ENCODE data around the gene CEACAM8. TPM values are rescaled to one million over a fixed set of nuclear protein-coding genes. Genes with fewer than 3 reads are reported as not detected.
"Not testable (repeated sequence)": the region's sequence is repeated elsewhere in the genome, so short reads cannot be mapped to it uniquely, and the experiment has no call there.

Gene CEACAM8
- total RNA-seq, 1 experiment from 2014 or later = not detected

GRCh38 chr19:42546831-42547500, 47.8 kb downstream of the CEACAM8 start:
- Histone ChIP-seq H3K36me3 (no peaks in the 10 kb centered on the region), H3K27ac (no peak overlapping the region), H3K9me3 (replicated peaks) (no peaks in the 10 kb centered on the region), H3K4me1 (replicated peaks) (no peaks in the 10 kb centered on the region), H3K27me3 (replicated peaks) (no peaks in the 10 kb centered on the region), H3K4me3 (no peak overlapping the region)
- peak in 1 of 2 experiments; percentile 37 for DNase-seq (ENCODE audit: low read depth in 1 of 2, low spot score in 2 of 2)

- Histone ChIP-seq H3K27ac (no peak overlapping the region), H3K36me3 (no peaks in the 10 kb centered on the region), H3K9me3 (replicated peaks) (no peaks in the 10 kb centered on the region), H3K27me3 (replicated peaks) (no peaks in the 10 kb centered on the region), H3K4me3 (no peak overlapping the region), H3K4me1 (replicated peaks) (no peaks in the 10 kb centered on the region)
- no peak for DNase-seq (ENCODE audit: low read depth in 1 of 2, low spot score in 2 of 2)
Observed at GRCh38 chr19:42544146-42544545, 50.6 kb downstream of the CEACAM8 start.

- Histone ChIP-seq H3K27me3 (replicated peaks) (no peaks in the 10 kb centered on the region), H3K4me1 (replicated peaks) (no peaks in the 10 kb centered on the region)
- no peak for DNase-seq (ENCODE audit: low read depth in 1 of 2, low spot score in 2 of 2)
Observed at GRCh38 chr19:42542791-42543190, 51.9 kb downstream of the CEACAM8 start.

GRCh38 chr19:42540071-42540553, 54.6 kb downstream of the CEACAM8 start:
- no peaks in the 10 kb centered on the region for H3K36me3 ChIP-seq
- H3K4me3 ChIP-seq = no peak overlapping the region
- peak in 1 of 2 experiments; percentile 42 for DNase-seq (ENCODE audit: low read depth in 1 of 2, low spot score in 2 of 2)
- no peak overlapping the region for H3K27ac ChIP-seq
- H3K4me1 ChIP-seq (replicated peaks) = no peaks in the 10 kb centered on the region
- no peaks in the 10 kb centered on the region for H3K9me3 ChIP-seq (replicated peaks)
- H3K27me3 ChIP-seq (replicated peaks) = no peaks in the 10 kb centered on the region

More at GRCh38 chr19:42542791-42543190, 51.9 kb downstream of the CEACAM8 start:
- no peaks in the 10 kb centered on the region for H3K36me3 ChIP-seq
- H3K9me3 ChIP-seq (replicated peaks) = no peaks in the 10 kb centered on the region
- no peak overlapping the region for H3K27ac ChIP-seq
- H3K4me3 ChIP-seq = no peak overlapping the region

GRCh38 chr19:42538841-42539709, 55.6 kb downstream of the CEACAM8 start:
- Histone ChIP-seq H3K9me3 (replicated peaks) (no peaks in the 10 kb centered on the region), H3K27ac (no peak overlapping the region), H3K4me1 (replicated peaks) (no peaks in the 10 kb centered on the region), H3K36me3 (no peaks in the 10 kb centered on the region), H3K27me3 (replicated peaks) (no peaks in the 10 kb centered on the region; the same call in 1 of the 2 replicates), H3K4me3 (no peak overlapping the region)
- DNase-seq (ENCODE audit: low read depth in 1 of 2, low spot score in 2 of 2) = peak in 1 of 2 experiments; percentile 19

GRCh38 chr19:42535276-42535675, 59.4 kb downstream of the CEACAM8 start:
- H3K9me3 ChIP-seq (replicated peaks); H3K4me1 ChIP-seq (replicated peaks); H3K27ac ChIP-seq; H3K27me3 ChIP-seq (replicated peaks); H3K36me3 ChIP-seq; H3K4me3 ChIP-seq; DNase-seq (ENCODE audit: low read depth in 1 of 2, low spot score in 2 of 2): not testable (repeated sequence)

- H3K4me3 ChIP-seq = no peak overlapping the region
- no peak for DNase-seq (ENCODE audit: low read depth in 1 of 2, low spot score in 2 of 2)
- no peaks in the 10 kb centered on the region for H3K9me3 ChIP-seq (replicated peaks)
- no peaks in the 10 kb centered on the region for H3K36me3 ChIP-seq
- H3K27ac ChIP-seq = no peak overlapping the region
- no peaks in the 10 kb centered on the region; the same call in 1 of the 2 replicates for H3K27me3 ChIP-seq (replicated peaks)
- H3K4me1 ChIP-seq (replicated peaks) = no peaks in the 10 kb centered on the region
Observed at GRCh38 chr19:42534391-42534790, 60.3 kb downstream of the CEACAM8 start.

- no peaks in the 10 kb centered on the region for H3K36me3 ChIP-seq
- H3K27me3 ChIP-seq (replicated peaks) = no peaks in the 10 kb centered on the region; the same call in 1 of the 2 replicates
- no peaks in the 10 kb centered on the region for H3K4me1 ChIP-seq (replicated peaks)
- no peaks in the 10 kb centered on the region for H3K9me3 ChIP-seq (replicated peaks)
- peak in 1 of 2 experiments; percentile 14 for DNase-seq (ENCODE audit: low read depth in 1 of 2, low spot score in 2 of 2)
- no peak overlapping the region for H3K27ac ChIP-seq
- H3K4me3 ChIP-seq = no peak overlapping the region
Observed at GRCh38 chr19:42532891-42533290, 61.8 kb downstream of the CEACAM8 start.

GRCh38 chr19:42531313-42531712, 63.4 kb downstream of the CEACAM8 start:
- Histone ChIP-seq H3K9me3 (replicated peaks) (no peaks in the 10 kb centered on the region), H3K27me3 (replicated peaks) (no peaks in the 10 kb centered on the region; the same call in 1 of the 2 replicates), H3K36me3 (no peaks in the 10 kb centered on the region), H3K4me3 (no peak overlapping the region), H3K27ac (no peak overlapping the region), H3K4me1 (replicated peaks) (no peaks in the 10 kb centered on the region)
- peak in 1 of 2 experiments; percentile 24 for DNase-seq (ENCODE audit: low read depth in 1 of 2, low spot score in 2 of 2)

Other genes starting within 250 kb of the CEACAM8 start
- gene CNFN, start 204.6 kb downstream of the CEACAM8 start, total RNA-seq (2014; rRNA removed; shearing (Covaris generic)) = not detected in 2 replicates
- gene LIPE, start 167.5 kb downstream of the CEACAM8 start, total RNA-seq (2014; rRNA removed; shearing (Covaris generic)) = 3.3 and 7.9 TPM in 2 replicates
- gene CXCL17, start 152.0 kb downstream of the CEACAM8 start, total RNA-seq (2014; rRNA removed; shearing (Covaris generic)) = not detected in 2 replicates
- gene CEACAM1, start 66.4 kb downstream of the CEACAM8 start, total RNA-seq (2014; rRNA removed; shearing (Covaris generic)) = not detected in 2 replicates
- gene PSG3, start 145.6 kb upstream of the CEACAM8 start, total RNA-seq (2014; rRNA removed; shearing (Covaris generic)) = not detected in 2 replicates
- not detected in 2 replicates for gene PSG8, start 170.8 kb upstream of the CEACAM8 start, total RNA-seq (2014; rRNA removed; shearing (Covaris generic))